Measurements from ENCODE around the gene KRTAP10-2. TPM values are rescaled to one million over a fixed set of nuclear protein-coding genes. Genes with fewer than 3 reads are reported as not detected.
"Not testable (repeated sequence)": the region's sequence is repeated elsewhere in the genome, so short reads cannot be mapped to it uniquely, and the experiment has no call there.

KRTAP10-2 gene
- polyA plus RNA-seq, 1 donor (not counting 4 experiments of a cell fraction or from before 2014, with no cell fraction given), result not detected

DNA sequence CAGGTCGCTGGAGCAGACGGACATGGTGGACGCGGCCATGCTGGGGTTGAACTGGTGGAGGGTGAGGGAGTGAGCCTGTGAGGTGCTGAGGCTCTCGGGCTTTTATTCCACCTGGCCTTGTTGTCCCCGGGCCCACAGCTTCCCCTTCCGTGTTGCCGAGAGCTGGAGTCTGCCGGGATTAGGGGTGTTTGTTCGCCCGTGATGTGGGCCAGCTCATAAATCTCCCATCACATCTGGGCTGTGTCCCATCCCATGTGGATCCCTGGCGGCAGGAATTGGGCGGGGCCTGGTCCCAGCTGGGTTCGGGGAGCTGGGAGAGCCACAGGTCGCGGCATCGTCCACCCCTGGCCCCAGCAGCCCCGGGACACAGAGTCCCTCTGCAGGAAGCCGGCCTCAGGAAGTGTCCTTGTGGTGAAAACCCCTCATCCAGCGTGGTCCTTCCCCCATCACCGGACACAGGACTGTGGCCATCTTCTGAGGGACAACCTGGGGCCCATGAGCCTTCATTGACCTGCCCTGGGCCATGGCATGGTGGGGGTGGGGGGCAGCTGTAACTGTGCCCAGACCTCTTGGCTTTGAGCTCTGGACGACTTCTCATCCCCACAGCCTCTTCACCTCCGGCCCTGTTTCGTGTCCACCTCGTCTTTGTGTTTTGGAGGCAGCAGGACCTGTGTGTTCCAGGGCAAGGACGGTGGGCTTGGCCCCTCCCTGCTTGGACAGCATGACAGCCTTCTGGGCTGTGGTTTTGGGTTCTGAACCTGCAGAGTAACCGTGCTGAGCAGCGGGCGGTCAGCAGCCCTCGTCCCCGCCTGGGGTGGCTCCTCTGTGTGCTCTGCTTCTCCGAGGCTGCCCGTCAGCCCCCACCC, 41.4 kb upstream of the KRTAP10-2 start, which contains the start of gene KRTAP10-6:
Gene KRTAP10-6 (minus strand): TSS at position 60 of the 866 bp plus-strand sequence. CDS start 21 bp downstream, at position 39.
- H3K36me3 ChIP-seq (ENCODE audit: control insufficient read depth in 2 of 2, extremely low read depth in 1 of 2, insufficient read depth in 2 of 2, low read length in 2 of 2), result no peaks in the 10 kb centered on the region
- no peaks in the 10 kb centered on the region for H3K9me1 ChIP-seq (ENCODE audit: control insufficient read depth, extremely low read depth, insufficient read depth, low read length)
- no peak within 1 kb of the TSS for H3K27ac ChIP-seq (ENCODE audit: control insufficient read depth, insufficient read depth, low read length)
- TF ChIP-seq EZH2 (IDR thresholded peaks at IDR 0.05; ENCODE audit: low read length), result no peak
- TF ChIP-seq, protein P1, sequence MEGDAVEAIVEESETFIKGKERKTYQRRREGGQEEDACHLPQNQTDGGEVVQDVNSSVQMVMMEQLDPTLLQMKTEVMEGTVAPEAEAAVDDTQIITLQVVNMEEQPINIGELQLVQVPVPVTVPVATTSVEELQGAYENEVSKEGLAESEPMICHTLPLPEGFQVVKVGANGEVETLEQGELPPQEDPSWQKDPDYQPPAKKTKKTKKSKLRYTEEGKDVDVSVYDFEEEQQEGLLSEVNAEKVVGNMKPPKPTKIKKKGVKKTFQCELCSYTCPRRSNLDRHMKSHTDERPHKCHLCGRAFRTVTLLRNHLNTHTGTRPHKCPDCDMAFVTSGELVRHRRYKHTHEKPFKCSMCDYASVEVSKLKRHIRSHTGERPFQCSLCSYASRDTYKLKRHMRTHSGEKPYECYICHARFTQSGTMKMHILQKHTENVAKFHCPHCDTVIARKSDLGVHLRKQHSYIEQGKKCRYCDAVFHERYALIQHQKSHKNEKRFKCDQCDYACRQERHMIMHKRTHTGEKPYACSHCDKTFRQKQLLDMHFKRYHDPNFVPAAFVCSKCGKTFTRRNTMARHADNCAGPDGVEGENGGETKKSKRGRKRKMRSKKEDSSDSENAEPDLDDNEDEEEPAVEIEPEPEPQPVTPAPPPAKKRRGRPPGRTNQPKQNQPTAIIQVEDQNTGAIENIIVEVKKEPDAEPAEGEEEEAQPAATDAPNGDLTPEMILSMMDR (optimal IDR thresholded peaks at IDR 0.05 in 1 of 3, IDR thresholded peaks at IDR 0.05 in 1 of 3, conservative IDR thresholded peaks at IDR 0.05 in 1 of 3; ENCODE audit: extremely low read depth in 1 of 3, insufficient read depth in 2 of 3, low read length in 3 of 3), result no peak
- FAIRE-seq, result no peak
- DNase-seq (ENCODE audit: low read depth, low spot score), result no peak
- H4K20me1 ChIP-seq (ENCODE audit: control insufficient read depth, extremely low read depth, insufficient read depth, low read length), result no peaks in the 10 kb centered on the region
- no peak within 1 kb of the TSS for H3K4me3 ChIP-seq (ENCODE audit: control insufficient read depth in 2 of 3, extremely low read depth in 1 of 3, insufficient read depth in 2 of 3, low read depth in 1 of 3, low read length in 3 of 3)
- peaks cover 5% of the 10 kb centered on the region for H3K4me1 ChIP-seq (ENCODE audit: control insufficient read depth, extremely low read depth, insufficient read depth, low read length)
- no peaks in the 10 kb centered on the region for H3K27me3 ChIP-seq (ENCODE audit: control insufficient read depth, extremely low read depth, insufficient read depth, low read length)
- H3K79me2 ChIP-seq (ENCODE audit: control insufficient read depth, insufficient read depth, low read length), result no peaks in the 10 kb centered on the region
- no peaks in the 10 kb centered on the region for H3K9me3 ChIP-seq (ENCODE audit: control insufficient read depth, low read depth, low read length)
- H3K4me2 ChIP-seq (ENCODE audit: control insufficient read depth, extremely low read depth, insufficient read depth, low read depth, low read length), result peak within 1 kb of the TSS; percentile 41
- dilution Hi-C loops (cut with MboI; ENCODE audit: extremely low pct_ligation_motif_present, low sequenced_read_pairs), result no loop called here
- H2AFZ ChIP-seq (ENCODE audit: control insufficient read depth, low read length), result peak within 1 kb of the TSS; percentile 12
- H3K9ac ChIP-seq (ENCODE audit: control insufficient read depth, extremely low read depth, insufficient read depth, low read length), result no peak within 1 kb of the TSS

GRCh38 chr21:44591801-44592130, 40.5 kb upstream of the KRTAP10-2 start:
- dilution Hi-C loops (cut with MboI; ENCODE audit: extremely low pct_ligation_motif_present, low sequenced_read_pairs); H3K27ac ChIP-seq (ENCODE audit: control insufficient read depth, insufficient read depth, low read length); DNase-seq (ENCODE audit: low read depth, low spot score); H3K4me2 ChIP-seq (ENCODE audit: control insufficient read depth, extremely low read depth, insufficient read depth, low read depth, low read length); H3K36me3 ChIP-seq (ENCODE audit: control insufficient read depth in 2 of 2, extremely low read depth in 1 of 2, insufficient read depth in 2 of 2, low read length in 2 of 2); H3K9me1 ChIP-seq (ENCODE audit: control insufficient read depth, extremely low read depth, insufficient read depth, low read length); H4K20me1 ChIP-seq (ENCODE audit: control insufficient read depth, extremely low read depth, insufficient read depth, low read length); H3K9me3 ChIP-seq (ENCODE audit: control insufficient read depth, low read depth, low read length); H3K4me1 ChIP-seq (ENCODE audit: control insufficient read depth, extremely low read depth, insufficient read depth, low read length); FAIRE-seq; H2AFZ ChIP-seq (ENCODE audit: control insufficient read depth, low read length); H3K27me3 ChIP-seq (ENCODE audit: control insufficient read depth, extremely low read depth, insufficient read depth, low read length); H3K79me2 ChIP-seq (ENCODE audit: control insufficient read depth, insufficient read depth, low read length); H3K9ac ChIP-seq (ENCODE audit: control insufficient read depth, extremely low read depth, insufficient read depth, low read length); H3K4me3 ChIP-seq (ENCODE audit: control insufficient read depth in 2 of 3, extremely low read depth in 1 of 3, insufficient read depth in 2 of 3, low read depth in 1 of 3, low read length in 3 of 3): not testable (repeated sequence)

GRCh38 chr21:44590897-44591800, 39.8 kb upstream of the KRTAP10-2 start:
- H3K9ac ChIP-seq (ENCODE audit: control insufficient read depth, extremely low read depth, insufficient read depth, low read length); H3K4me1 ChIP-seq (ENCODE audit: control insufficient read depth, extremely low read depth, insufficient read depth, low read length); H3K9me3 ChIP-seq (ENCODE audit: control insufficient read depth, low read depth, low read length); DNase-seq (ENCODE audit: low read depth, low spot score); H2AFZ ChIP-seq (ENCODE audit: control insufficient read depth, low read length); H3K9me1 ChIP-seq (ENCODE audit: control insufficient read depth, extremely low read depth, insufficient read depth, low read length); dilution Hi-C loops (cut with MboI; ENCODE audit: extremely low pct_ligation_motif_present, low sequenced_read_pairs); H4K20me1 ChIP-seq (ENCODE audit: control insufficient read depth, extremely low read depth, insufficient read depth, low read length); H3K27ac ChIP-seq (ENCODE audit: control insufficient read depth, insufficient read depth, low read length); H3K27me3 ChIP-seq (ENCODE audit: control insufficient read depth, extremely low read depth, insufficient read depth, low read length); H3K36me3 ChIP-seq (ENCODE audit: control insufficient read depth in 2 of 2, extremely low read depth in 1 of 2, insufficient read depth in 2 of 2, low read length in 2 of 2); H3K4me2 ChIP-seq (ENCODE audit: control insufficient read depth, extremely low read depth, insufficient read depth, low read depth, low read length); H3K4me3 ChIP-seq (ENCODE audit: control insufficient read depth in 2 of 3, extremely low read depth in 1 of 3, insufficient read depth in 2 of 3, low read depth in 1 of 3, low read length in 3 of 3); FAIRE-seq; H3K79me2 ChIP-seq (ENCODE audit: control insufficient read depth, insufficient read depth, low read length): not testable (repeated sequence)
